Islet of Langerhans (tissue), 1 donor: ENCODE results near the gene BRCA2.

Experiments used
- FAIRE-seq: peaks from one replicate; lab custom pipeline; 2011; peaks lifted over from hg19 to GRCh38; lab: Jason Lieb, UNC

The BRCA2 gene, protein sequence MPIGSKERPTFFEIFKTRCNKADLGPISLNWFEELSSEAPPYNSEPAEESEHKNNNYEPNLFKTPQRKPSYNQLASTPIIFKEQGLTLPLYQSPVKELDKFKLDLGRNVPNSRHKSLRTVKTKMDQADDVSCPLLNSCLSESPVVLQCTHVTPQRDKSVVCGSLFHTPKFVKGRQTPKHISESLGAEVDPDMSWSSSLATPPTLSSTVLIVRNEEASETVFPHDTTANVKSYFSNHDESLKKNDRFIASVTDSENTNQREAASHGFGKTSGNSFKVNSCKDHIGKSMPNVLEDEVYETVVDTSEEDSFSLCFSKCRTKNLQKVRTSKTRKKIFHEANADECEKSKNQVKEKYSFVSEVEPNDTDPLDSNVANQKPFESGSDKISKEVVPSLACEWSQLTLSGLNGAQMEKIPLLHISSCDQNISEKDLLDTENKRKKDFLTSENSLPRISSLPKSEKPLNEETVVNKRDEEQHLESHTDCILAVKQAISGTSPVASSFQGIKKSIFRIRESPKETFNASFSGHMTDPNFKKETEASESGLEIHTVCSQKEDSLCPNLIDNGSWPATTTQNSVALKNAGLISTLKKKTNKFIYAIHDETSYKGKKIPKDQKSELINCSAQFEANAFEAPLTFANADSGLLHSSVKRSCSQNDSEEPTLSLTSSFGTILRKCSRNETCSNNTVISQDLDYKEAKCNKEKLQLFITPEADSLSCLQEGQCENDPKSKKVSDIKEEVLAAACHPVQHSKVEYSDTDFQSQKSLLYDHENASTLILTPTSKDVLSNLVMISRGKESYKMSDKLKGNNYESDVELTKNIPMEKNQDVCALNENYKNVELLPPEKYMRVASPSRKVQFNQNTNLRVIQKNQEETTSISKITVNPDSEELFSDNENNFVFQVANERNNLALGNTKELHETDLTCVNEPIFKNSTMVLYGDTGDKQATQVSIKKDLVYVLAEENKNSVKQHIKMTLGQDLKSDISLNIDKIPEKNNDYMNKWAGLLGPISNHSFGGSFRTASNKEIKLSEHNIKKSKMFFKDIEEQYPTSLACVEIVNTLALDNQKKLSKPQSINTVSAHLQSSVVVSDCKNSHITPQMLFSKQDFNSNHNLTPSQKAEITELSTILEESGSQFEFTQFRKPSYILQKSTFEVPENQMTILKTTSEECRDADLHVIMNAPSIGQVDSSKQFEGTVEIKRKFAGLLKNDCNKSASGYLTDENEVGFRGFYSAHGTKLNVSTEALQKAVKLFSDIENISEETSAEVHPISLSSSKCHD (N-terminal part only)

DNA sequence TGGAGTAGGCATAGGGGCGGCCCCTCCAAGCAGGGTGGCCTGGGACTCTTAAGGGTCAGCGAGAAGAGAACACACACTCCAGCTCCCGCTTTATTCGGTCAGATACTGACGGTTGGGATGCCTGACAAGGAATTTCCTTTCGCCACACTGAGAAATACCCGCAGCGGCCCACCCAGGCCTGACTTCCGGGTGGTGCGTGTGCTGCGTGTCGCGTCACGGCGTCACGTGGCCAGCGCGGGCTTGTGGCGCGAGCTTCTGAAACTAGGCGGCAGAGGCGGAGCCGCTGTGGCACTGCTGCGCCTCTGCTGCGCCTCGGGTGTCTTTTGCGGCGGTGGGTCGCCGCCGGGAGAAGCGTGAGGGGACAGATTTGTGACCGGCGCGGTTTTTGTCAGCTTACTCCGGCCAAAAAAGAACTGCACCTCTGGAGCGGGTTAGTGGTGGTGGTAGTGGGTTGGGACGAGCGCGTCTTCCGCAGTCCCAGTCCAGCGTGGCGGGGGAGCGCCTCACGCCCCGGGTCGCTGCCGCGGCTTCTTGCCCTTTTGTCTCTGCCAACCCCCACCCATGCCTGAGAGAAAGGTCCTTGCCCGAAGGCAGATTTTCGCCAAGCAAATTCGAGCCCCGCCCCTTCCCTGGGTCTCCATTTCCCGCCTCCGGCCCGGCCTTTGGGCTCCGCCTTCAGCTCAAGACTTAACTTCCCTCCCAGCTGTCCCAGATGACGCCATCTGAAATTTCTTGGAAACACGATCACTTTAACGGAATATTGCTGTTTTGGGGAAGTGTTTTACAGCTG is at the start of gene BRCA2, which contains the start of gene ZAR1L:
BRCA2 (plus strand) TSS at position 271 of the 790 bp plus-strand sequence. CDS start 953 bp downstream, outside the sequence.
ZAR1L (minus strand) TSS at position 126 of the 790 bp plus-strand sequence. CDS start 3,438 bp downstream, outside the sequence.
- no peak for FAIRE-seq

DNA sequence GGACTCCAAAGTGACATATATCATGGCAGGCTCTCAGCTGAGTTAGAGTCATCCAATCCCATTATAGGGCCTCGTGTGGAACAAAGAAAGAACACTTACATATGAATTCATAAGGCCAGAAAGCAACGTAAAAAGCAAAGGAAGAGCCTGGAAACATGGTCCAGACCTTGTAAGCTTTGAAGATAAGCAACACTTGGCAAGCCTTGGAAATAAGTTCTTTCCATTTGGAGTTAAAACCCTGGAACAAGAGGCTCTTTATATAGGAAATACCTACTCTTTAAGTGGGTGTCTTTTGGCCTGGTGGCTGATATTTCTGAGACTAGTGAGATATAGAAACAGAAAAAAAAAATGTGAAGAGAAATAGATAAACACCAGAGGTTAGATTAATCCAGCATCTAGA is 49.6 kb upstream of the BRCA2 start:
- no peak for FAIRE-seq

DNA sequence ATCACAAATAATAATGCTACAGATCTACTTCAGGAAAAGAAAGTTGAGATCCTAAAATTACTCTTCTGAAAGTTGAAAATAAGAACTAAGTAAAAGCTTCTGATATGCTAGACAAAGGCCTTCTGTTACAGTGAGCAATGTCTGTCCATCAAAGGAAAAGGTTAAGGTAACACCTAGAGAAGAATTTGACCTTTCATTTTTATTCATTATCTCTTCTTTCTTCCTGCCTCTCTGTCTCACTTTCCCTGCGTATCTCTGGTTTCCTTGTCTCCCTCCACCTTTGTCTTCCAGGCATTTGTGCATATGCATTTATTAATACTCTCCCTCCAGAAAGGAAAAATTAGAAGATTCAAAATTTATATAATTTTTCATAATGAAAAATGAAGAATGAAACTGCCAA is 49.2 kb upstream of the BRCA2 start:
- no peak for FAIRE-seq

DNA sequence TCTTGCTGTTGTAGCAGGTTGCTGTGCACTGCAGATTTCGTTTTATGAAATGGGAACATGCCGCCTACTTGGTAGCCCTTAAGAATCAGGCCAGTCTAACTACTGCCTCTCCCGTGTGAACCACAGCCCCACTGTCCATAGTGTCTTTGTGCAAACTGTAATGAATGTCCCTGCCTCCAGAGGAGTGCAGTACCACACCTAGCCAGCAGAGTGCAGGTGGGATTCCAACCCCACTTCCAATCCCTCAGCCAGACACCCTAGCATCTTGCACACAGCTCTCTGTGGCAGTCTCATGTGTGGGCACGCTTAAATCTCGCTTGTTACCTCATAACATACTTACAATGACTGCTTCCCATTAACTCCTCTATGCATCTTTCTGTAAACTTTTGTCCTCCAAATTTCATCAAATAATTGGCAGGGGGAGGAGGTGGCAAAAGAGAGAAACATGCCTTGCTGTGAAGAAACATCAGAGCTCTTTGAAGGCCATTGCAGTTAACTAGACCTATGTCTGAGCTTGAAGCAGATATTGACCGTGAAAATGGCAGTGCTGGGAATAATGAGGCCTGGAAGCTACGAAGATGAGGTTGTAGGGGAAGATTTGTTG is 47.4 kb upstream of the BRCA2 start:
- FAIRE-seq, result no peak

GRCh38 chr13:32272021-32272683 is 43.2 kb upstream of the BRCA2 start:
- FAIRE-seq, result no peak

DNA sequence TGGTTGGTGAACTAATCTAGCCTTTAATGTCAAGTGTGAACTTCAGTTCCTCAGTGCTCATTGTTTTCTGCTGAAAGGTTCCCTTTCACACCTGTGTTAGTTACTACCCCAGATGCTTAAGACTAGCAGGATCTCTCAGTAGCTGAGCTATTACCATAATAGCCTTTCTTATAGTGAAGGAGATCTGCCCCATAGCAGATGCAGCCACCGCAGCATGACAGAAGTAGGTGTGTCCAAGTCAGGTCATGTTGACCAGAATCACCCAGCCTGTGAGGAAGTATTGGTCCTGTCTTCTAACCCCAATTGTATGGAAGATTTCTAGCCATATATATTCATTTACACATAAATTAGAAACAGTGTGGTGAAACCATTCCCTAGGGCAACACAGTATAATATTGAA is 37.5 kb upstream of the BRCA2 start:
- FAIRE-seq, result no peak

- no peak for FAIRE-seq
Measured at GRCh38 chr13:32278426-32278825, 36.9 kb upstream of the BRCA2 start.

DNA sequence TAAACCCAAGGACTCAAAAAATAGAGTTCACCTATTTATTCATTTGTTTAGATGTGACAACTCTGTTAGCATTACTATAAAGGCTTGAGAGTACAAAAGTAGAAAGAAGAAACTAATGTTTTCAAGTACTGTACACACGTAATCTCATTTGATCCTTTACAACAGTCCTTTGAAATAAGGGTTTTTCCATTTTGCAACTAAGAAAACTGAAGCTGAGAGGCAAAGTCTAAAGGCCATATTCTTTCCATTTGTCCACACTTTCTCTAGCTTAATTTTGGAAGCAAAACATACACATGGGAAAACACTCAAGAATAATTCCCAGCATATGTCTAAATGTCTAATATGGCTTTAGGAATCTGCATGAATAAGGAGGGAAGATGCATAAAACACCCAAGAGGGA is 34.2 kb upstream of the BRCA2 start:
- FAIRE-seq, result no peak

DNA sequence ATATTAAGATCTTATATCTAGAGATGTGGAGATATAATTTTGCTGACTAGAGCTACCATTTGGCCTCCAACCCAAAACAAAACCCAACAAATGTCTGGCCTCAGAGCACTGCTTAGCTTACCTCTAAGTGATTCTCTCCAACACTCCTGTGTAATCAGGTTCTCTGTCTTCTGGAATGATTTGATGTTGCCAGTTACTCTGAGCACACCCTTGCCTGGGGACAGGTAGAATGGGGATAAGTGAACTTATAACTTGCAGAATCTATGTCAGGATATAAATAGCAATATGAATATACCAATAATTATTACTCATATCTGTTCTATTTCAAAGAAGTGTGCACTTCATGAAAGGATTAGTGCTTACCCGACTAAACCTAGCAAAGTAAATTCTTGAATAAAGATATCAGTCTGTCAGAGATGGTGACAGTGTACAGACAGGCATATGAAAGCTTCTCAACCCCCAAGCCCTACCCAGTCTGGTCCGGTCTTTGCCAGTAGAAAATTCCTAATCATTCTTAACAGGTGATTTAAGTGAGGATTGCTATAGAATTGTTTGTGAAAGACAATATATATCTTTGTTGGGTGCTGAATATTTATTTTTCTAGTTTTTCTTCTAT is 33.1 kb upstream of the BRCA2 start:
- FAIRE-seq, result no peak

DNA sequence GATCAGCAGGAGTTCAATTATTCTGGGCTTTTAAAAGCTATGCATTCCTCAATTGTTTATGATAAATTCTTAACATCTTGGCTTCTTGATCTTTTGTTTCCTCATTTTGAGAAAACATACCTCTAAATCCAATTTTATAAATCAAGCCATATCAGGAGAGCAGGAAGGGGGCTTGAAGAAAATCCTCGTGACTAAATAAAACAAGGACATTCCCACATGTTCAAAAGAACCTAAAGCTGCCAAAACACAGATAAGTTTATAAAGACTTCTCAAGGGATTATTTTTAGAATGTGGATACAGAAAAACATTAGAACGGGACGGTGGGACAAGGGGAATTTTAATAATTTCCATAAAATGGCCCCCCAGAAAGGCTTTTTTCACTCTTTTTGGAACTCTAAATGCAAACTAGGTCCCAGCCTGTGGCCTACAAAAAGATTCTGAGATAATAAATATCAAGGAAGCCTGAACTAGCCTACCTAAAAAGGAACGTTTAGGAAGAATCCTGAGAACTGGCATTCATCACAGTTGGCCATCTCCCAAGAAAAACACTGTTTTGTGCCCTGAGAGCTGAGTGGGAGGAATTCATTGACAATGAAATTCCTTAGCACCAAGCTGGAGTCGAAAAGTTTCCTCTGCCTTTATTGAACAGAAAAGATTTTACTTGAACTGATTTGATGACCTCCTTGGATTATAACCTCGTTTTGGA is 30.2 kb upstream of the BRCA2 start:
- no peak for FAIRE-seq

DNA sequence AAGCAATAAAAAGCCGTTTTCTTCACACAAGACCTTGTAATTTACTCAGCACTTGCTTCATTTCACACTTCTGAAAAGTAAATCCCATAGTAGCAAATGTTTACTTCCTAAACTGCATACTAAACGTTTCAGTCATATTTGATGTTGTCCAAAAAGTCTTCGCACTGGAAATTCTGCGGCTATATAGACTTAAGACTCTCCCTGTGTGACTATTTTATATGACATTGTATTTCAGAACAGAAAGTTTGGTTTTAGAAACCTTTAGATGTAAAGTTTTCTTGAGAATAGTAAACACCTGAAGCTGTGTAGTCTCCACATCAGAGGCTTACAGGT is 29.7 kb upstream of the BRCA2 start:
- FAIRE-seq, result no peak

GRCh38 chr13:32297206-32297605 is 18.1 kb upstream of the BRCA2 start:
- FAIRE-seq, result no peak

GRCh38 chr13:32298695-32299094 is 16.6 kb upstream of the BRCA2 start:
- no peak for FAIRE-seq

- FAIRE-seq, result no peak
Measured at GRCh38 chr13:32299893-32300292, 15.4 kb upstream of the BRCA2 start.

DNA sequence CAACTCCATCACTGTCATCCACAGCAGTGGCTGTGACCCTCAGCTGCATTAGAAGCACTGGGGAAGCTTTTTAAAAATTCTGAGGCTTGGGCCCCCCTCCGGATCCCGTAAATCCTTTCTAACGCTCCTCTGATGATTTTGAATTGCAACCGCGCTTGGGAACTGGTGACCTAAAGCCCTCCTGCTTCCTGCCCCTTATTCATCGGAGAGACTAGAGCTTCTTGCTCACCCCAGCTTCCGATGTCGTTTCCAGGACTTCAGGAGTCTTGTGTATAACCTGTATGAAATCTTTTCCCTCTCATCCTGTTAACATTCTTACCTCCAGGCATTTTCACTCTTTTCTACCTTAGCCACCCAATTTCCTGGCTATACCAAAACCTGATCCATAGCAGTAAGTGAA is 14.9 kb upstream of the BRCA2 start:
- FAIRE-seq, result no peak

- FAIRE-seq, result no peak
Measured at GRCh38 chr13:32300920-32301319, 14.4 kb upstream of the BRCA2 start.

GRCh38 chr13:32302461-32302860 is 12.8 kb upstream of the BRCA2 start:
- no peak for FAIRE-seq

- no peak for FAIRE-seq
Measured at GRCh38 chr13:32305646-32306045, 9.7 kb upstream of the BRCA2 start.

- no peak for FAIRE-seq
Measured at GRCh38 chr13:32309312-32310133, 5.8 kb upstream of the BRCA2 start.
